HG02763 (cell line): ENCODE results near the gene CHP2.
"Not testable (repeated sequence)": the region's sequence is repeated elsewhere in the genome, so short reads cannot be mapped to it uniquely, and the experiment has no call there.

Experiments used
- ATAC-seq: cut with Tn5 transposase; IDR thresholded peaks from one replicate; pipeline ENCODE4 v1.9.1; 2021; ENCODE audit warnings: mild to moderate bottlenecking, moderate library complexity; ENCODE audit not compliant: unreplicated experiment

The CHP2 gene

DNA sequence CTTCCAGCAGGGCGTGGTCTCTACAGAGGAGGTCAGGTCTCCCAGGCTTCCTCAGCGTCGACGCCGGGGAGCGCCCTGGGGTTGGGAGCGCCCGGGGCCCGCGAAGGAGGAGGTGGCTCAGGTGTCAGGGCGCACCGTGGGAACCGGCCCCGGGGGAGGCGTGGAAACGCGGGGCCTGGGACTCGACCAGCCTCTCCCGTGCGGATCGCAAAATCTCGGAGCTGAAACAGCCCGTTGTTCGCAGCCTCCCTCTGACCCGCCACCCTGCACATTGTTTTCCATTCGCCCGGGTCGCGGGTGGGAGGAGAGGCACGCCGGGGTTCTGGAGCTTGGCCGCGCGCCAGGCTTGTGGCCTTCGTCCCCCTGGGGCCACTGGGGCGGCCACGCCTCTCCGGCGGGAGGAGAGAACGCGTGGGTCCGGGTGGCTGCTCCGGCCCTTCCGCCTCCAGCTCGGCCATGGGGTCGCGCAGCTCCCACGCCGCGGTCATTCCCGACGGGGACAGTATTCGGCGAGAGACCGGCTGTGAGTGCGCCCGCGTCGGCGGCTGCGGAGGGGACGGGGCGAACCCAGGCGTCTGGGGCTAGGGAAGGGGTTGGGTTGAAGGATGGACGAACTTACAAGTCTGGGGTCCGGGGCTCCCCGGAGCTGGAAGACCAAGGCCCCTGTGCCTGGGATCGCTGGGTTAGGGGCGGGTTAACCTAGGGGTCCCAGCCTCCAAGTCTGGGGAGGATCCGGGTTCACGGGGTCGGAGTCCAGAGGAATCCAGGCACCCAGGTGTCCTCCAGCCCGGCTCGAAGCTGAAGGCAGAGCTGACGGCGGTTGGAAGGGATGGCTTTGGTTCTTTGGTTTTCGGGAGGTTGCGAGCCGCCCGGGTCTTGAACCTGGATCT is at the start of gene CHP2:
TSS of gene CHP2 (plus strand) at position 433 of the 890 bp plus-strand sequence. CDS start at position 457, 24 bp downstream.
- ATAC-seq: no peak

DNA sequence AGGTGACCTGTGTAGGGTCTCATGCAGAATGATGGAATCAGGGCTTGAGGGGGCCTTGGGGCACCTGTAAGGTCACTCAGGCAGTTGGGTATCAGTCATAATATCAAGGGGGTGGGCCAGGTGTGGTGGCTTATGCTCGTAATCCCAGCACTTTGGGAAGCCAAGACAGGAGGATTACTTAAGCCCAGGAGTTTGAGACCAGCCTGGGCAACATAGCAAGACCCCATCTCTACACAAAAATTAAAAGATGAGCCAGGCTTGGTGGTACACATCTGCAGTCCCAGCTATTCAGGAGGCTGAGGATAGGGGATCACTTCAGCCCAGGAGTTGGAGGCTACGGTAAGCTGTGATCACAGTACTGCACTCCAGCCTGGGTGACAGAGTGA is 49.3 kb upstream of the CHP2 start:
- ATAC-seq: no peak

DNA sequence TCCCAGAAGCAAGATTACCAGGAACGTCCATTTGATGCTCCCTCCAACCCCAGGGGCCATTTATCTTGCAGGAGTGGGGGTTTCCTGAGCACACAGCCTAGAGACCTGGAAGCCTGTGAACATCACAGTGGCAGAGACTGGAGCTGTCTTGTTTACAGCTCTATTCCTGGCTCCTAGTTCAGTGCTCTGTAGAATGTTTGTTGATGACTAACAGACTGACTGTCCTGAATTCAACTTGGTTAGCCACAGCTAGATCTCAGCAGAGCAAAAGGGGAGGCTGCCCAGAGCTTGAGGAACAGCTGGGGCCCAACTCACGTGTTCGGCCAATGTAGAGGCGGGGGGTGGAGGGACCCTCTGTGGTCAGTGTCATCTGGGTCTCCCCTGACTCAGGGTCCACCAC is 48.4 kb upstream of the CHP2 start:
- no peak for ATAC-seq

DNA sequence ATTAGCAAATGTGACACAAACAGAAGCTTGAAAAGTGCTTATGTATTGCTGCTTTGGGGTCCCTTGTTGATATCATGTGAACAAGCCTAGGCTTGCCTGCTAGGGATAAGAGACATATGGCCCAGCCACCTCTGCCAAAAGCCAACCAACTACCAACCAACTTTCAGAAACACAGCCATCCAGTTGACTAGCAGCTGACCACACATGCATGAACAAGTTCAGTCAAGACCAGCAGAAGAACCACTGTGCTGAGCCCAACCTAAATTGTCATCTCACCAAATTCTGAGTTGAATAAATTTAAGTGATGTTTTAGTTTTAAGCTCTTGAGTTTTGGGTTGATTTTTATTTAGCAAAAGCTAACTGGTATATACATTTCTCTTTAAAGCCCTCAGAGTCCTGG is 45.3 kb upstream of the CHP2 start:
- ATAC-seq: no peak

DNA sequence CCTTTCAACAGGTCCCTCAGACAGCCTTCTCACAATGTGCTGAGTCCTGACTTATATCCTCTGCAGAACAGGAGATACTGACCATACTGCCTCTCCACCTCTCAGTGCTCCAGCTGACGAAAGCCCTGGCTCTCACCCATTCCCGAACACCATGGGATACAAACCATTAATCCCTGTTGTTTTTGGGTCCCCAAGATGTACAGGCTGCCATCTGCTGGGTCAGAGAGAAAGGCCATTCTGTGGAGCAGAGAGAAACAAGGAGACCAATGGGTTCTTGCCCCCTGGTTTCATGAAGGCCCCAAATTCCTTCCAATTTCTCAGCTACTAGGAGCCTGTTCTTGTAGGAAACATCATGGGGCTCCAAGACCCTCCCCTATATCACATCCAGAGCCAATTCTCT is 44.8 kb upstream of the CHP2 start:
- ATAC-seq: no peak

DNA sequence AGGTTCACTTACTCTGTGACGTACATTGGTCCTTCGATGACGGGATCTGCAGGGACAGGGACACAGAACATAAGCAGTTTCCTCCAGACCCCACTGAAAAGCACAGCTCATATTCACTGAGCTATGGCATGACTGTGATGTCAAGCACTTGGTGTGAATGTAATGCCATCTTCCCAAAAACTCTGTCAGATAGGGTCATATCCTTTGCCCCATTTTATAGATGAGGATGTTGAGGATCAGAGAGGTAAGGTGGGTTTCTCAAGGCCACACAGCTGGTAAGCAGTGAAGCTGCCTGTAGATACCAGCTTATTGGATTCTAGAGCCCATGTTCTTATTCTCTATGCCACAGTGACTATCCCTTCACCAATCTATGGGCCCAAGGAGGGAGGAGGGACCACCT is 44.3 kb upstream of the CHP2 start:
- ATAC-seq: no peak

DNA sequence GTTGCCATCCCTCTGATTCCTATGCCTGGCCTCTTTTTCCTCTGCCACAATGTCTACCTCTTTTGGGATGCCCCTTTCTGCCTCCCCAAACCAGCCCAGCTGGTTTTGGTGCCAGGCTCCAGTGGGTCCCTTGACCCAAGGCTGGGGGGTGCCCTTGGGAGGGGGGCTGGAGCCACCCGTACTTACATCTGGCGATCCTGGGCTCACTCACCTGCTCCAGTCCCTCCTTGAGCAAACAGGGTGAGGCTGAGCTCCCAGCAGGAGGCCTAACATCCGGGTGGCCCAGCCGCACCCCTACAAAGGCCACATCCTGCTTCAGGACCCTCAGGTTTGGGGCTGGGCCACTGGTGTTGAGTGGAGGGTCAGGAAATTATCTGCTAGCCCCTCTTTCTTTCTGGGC is 43.0 kb upstream of the CHP2 start:
- no peak for ATAC-seq

DNA sequence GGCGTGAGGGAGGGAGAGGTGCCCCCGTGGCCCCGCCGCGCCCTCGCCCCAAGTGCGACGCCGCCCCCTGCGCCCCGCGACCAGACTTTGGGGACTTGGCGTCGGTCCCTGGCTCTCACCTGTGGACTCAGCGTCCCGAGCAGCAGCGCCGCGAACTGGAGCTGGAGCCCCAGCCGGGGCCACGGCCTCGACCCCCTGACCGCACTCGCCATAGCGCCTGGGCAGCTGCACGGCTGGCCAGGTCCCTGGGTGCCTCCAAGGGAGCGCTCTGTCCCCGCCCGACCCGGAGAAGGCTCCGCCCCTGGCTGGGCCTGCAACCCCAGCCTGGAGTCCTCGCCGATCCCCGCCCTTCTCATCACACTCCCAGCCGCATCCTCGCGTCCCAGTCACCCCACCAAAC is 41.9 kb upstream of the CHP2 start, which contains the start of gene ERN2:
TSS of gene ERN2 (minus strand) at position 247 of the 400 bp plus-strand sequence. CDS start at position 212, 35 bp downstream.
- no peak for ATAC-seq

DNA sequence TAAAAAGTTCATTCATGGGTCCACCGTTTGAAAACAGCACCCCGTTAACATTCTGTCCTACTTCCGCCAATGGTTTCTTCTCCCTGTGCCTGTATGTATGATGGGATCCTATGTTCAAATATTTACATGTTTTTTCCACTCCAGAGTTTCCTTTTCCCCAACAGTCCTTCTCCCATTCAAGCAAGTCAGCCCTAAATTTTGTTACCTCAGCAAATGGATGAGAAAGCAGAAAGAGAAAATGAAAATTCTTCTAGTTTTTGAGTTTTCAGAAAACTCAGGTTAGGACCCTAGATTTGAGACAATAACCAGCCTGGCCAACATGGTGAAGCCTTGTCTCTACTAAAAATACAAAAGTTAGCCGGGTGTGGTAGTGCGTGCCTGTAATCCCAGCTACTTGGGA is 38.3 kb upstream of the CHP2 start:
- ATAC-seq: no peak

DNA sequence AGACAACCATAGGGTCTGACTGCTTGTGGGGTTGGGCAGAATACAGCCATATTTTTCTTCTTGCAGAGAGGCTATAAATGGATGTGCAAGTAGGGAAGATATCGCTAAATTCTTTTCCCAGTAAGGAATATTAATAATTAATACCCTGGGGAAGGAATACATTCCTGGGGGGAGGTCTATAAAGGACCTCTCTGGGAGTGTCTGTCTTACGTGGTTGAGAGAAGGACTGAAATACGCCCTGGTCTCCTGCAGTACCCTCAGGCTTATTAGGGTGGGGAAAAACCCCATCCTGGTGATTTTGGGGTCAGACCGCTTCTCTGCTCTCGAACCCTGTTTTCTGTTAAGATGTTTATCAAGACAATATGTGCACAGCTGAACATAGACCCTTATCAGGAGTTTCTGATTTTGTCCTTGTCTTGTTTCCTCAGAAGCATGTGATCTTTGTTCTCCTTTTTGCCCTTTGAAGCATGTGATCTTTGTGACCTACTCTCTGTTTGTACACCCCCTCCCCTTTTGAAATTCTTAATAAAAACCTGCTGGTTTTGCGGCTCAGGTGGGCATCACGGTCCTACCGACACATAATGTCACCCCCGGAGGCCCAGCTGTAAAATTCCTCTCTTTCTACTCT is 32.1 kb upstream of the CHP2 start:
- not testable (repeated sequence) for ATAC-seq

DNA sequence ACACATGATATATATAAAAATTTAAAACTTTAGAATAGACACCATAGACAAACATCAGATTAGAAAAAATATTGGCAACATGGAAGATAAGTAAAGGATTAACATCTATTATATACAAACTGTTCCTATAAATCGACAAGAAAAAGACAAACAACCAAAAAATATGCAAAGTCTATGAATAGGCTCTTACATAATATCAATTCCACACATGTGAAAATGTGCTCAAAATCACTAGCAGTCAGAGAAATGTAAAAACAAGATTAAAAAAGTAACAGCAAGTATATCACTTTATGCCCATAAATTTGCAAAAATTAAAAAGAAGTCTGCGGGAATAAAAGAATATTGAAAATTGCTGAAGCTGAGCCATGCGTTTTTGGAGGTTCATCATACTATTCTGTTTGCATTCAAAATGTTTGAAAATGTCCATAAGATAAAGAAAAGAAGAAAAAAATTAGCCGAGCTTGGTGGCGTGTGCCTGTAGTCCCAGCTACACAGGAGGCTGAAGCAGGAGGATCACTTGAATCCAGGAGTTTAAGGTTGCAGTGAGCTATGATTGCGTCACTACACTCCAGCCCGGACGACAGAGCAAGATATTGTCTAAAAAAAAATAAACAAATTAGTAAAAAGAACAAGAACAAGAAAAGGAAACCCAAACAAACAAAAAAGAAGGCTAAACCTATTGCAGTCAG is 30.6 kb upstream of the CHP2 start:
- no peak for ATAC-seq

DNA sequence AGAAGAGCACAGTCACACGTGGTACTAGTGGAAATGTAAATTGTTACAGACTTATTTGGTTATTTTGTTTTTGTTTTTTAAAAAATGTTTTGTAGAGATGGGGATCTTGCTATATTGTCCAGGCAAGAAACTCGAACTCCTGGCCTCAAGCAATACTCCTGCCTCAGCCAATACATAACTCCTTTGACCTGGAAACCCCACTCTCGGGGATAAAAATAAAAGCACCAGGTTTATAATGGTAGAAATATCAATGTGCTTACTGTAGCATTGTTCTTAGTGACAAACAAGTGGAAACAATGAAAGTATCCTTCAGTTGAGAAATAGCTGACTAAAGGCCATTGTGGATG is 30.1 kb upstream of the CHP2 start:
- no peak for ATAC-seq

DNA sequence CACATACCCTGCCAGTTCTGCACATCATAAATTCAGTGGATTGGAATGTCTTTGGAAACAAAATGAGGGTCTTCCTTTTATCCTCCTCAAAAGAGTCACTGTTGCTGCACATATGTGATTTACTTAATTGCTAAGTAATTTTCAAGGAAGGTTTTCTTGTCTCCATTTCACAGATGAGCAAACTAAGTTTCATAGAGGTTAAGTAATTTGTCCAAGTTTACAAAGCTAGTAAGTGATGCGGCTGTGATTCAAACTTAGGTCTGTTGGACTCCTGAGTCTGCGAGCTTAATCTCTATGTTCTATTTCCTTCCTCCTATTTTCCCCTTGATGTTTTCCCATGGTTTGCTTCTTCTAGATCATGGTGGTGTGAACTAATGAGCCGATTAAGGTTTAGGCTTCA is 28.1 kb upstream of the CHP2 start:
- ATAC-seq: no peak

DNA sequence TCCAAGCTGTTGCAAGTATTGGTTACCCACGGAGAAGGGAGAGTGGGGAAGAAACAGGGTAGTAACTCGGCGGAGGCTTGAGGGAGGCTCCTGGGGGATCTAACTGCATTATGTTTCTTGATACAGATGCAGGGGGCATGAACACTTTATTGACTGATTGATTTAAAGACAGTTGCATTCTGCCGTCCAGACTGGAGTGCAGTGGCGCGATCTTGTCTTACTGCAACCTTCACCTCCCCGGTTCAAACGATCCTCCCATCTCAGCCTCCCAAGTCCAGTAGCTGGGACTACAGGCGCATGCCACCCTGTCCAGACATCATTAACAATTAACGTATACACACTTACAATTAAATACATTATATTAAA is 26.7 kb upstream of the CHP2 start:
- no peak for ATAC-seq

DNA sequence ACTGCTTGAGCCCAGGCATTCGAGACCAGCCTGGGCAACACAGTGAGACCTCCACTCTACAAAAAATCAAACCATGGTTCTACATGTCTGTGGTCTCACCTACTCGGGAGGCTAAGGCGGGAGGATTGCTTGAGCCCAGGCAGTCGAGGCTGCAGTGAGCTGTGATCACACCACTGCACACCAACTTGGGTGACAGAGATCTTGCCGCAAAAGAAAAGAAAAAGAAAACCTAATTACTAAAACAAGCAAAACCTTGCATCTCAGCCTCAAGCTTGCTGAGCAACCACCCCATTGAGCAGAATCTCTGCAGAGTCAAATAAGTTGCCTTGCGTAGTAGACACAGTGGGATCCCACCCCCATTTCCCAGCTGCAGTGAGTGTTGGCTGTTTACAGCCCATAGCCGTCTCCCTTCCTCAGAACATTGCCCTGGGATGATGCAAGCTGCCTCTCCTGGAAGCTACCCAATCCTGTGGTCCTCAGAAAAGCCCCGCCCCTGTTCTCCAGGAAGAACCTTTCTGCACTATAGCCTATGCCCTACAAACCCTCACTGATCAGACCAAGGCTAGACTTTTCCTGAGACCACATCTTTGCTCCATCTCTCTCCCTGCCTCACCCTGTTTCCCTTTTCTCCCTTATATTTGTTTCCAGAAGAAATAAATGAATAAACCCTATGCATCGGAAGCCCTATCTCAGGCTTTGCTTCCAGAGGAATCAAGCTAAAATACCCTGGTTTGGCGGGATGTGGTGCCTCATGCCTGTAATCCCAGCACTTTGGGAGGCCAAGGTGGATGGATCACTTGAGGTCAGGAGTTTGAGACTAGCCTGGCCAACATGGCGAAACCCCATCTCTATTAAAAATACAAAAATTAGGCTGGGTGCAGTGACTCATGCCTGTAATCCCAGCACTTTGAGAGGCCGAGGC is 25.1 kb upstream of the CHP2 start:
- ATAC-seq: no peak

DNA sequence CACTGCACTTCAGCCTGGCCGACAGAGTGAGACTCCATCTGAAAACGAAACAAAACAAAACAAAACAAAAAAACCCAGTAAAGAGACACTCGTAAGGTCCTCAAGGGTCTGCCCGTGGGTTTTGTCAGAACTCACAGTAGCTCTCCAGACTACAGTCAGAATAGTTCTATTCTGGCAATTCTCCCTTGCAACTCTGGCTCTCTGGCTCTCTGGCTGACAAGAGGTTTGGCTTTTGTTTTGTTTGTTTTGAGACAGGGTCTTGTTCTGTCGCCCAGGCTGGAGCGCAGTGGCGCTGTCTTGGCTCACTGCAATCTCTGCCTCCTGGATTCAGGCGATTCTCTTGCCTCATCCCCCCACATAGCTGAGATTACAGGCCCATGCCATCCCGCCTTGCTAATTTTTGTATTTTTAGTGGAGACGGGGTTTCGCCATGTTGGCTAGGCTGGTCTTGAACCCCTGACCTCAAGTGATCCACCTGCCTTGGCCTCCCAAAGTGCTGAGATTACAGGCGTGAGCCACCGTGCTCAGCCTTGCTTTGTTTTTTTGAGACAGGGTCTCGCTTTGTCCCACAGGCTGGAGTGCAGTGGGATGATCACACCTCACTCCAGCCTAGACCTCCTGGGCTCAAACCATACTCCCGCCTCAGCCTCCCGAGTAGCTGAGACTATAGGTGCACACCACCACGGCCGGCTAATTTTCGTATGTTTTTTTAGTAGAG is 20.5 kb upstream of the CHP2 start:
- no peak for ATAC-seq

DNA sequence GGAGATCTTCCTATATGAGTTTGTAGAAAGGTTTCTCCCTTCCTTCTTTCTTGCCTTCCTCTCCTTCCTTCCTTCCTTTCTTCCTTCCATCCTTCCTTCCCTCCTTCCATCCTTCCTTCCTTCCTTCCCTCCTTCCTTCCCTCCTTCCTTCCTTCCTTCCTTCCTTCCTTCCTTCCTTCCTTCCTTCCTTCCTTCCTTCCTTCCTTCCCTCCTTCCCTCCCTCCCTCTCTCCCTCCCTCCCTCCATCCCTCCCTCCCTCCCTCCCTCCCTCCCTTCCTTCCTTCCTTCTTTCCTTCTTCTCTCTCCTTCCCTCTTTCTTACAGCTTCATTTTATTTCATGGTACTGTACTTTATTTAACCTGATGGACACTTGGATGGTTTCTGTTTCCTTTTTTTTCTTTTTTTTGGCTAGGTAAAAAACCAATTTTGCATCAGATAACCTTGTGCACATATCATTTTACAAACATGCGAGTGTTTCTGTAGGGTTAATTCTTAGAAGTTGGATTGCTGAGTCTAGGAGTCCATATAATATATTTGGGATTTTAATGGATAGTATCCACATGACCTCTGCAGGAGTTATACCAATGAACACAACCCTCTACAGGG is 17.3 kb upstream of the CHP2 start:
- ATAC-seq: not testable (repeated sequence)

DNA sequence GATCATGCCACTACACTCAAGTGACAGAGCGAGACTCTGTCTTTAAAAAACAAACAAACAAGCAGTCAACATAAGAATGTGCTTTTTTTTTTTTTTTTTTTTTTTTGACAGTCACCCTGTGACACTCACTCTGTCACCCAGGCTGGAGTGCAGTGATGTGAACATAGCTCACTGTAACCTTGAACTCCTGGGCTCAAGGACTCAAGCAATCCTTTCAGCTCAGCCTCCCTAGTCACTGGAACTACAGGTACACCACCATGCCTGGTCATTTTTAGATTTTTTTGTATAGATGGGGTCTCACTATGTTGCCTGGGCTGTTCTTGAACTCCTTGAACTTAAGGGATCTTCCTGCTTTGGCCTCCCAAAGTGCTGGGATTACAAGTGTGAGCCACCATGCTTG is 15.3 kb upstream of the CHP2 start:
- no peak for ATAC-seq

DNA sequence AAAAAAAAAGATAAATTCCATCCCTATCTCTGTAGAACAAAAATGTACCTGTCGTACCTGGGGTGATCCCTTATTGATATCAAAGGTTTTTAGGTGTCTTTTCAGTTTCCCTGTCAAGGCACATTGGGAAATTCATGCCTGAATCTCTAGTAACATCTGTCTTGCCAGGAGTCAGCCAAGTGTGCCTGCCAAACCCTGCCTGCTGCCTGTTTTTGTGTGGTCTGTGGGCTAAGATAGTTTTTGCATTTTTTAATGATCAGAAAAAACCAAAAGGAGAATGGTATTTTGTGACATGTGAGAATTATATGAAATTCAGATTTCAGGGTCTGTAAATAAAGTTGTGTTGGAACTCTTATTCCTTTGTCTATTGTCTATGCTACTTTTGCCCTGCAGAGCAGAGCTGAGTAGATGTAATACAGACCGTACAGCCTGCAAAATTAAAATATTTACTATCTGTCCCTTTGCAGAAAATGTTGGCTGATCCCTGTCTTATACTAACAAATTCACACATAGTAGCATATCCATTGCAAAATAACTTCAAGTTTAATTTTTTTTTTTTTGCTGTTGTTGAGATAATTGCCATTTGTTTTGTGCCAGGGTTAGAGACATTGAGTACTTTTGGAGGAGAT is 13.0 kb upstream of the CHP2 start:
- no peak for ATAC-seq
